Panc1 (cell line): ENCODE measurements around the gene LY9. TPM values are rescaled to one million over a fixed set of nuclear protein-coding genes. Genes with fewer than 3 reads are reported as not detected.

ENCODE experiments used
- ATAC-seq: fragments of 200-7000 bp; cut with Tn5 transposase; 2 replicates; pipeline ENCODE4 v1.9.1; 2020; ENCODE audit warnings: mild to moderate bottlenecking, moderate library complexity
- BruUV-seq: library from RNA; stranded (reverse); fragments of 400-500 nt; replicated peaks from 2 replicates; lab custom pipeline; 2021; lab: Mats Ljungman, UMichigan
- CTCF ChIA-PET: fragments of 300-600 bp; sonication (Branson Sonifier 250); formaldehyde crosslinking; loops from one replicate; lab custom pipeline; 2022; ENCODE audit warnings: antibody characterized with exemption; lab: Charles Lee
- POLR2A ChIA-PET: fragments of 300-600 bp; sonication (Branson Sonifier 250); formaldehyde crosslinking; loops from one replicate; lab custom pipeline; 2022; ENCODE audit warnings: antibody characterized with exemption; lab: Charles Lee
- DNase-seq: peaks from one replicate; pipeline ENCODE4 v3.0.0-alpha.2; 2010; ENCODE audit warnings: low read depth, low spot score
- H3K27ac ChIP-seq: 2 replicates; pipeline ENCODE4 v1.5.1; 2011; ENCODE audit warnings: mild to moderate bottlenecking, low read length, inconsistent platforms
- H3K27me3 ChIP-seq: fragments of 200-500 bp; sonication (Bioruptor generic); 2 replicates; pipeline ENCODE4 v1.6.0; 2014; ENCODE audit warnings: low read length, inconsistent platforms; ENCODE audit not compliant: control insufficient read depth, insufficient read depth
- H3K36me3 ChIP-seq: fragments of 200-500 bp; sonication (Bioruptor generic); 2 replicates; pipeline ENCODE4 v1.5.1; 2014; ENCODE audit warnings: inconsistent platforms, mild to moderate bottlenecking, low read length, moderate library complexity; ENCODE audit not compliant: control insufficient read depth, insufficient read depth
- H3K4me1 ChIP-seq: 2 replicates; pipeline ENCODE4 v1.5.1; 2011; ENCODE audit warnings: inconsistent platforms, mild to moderate bottlenecking, low read length, moderate library complexity; ENCODE audit not compliant: control insufficient read depth, insufficient read depth
- H3K4me3 ChIP-seq, 2 experiments: 2 replicates each; pipeline ENCODE4 v1.5.1; 2011 to 2012; ENCODE audit warnings: low read depth in 2 of 2, low read length in 2 of 2, mild to moderate bottlenecking in 2 of 2, inconsistent platforms in 1 of 2, moderate library complexity in 1 of 2
- H3K9me3 ChIP-seq: fragments of 200-500 bp; sonication (Bioruptor generic); 2 replicates; pipeline ENCODE4 v1.5.1; 2014; ENCODE audit warnings: low read depth, mild to moderate bottlenecking, inconsistent platforms, low read length, moderate library complexity; ENCODE audit not compliant: control insufficient read depth, insufficient read depth
- POLR2AphosphoS5 ChIP-seq: IDR thresholded peaks from 2 replicates; pipeline ENCODE4 v1.6.1; 2012; ENCODE audit warnings: mild to moderate bottlenecking, low read depth, low read length, moderate library complexity
- REST ChIP-seq, 2 experiments: IDR thresholded peaks; 2 replicates each; pipeline ENCODE4 v1.6.1; 2011 to 2012; ENCODE audit warnings: low read depth in 2 of 2, control low read depth in 1 of 2, low read length in 1 of 2, mild to moderate bottlenecking in 1 of 2, moderate library complexity in 1 of 2; ENCODE audit not compliant: insufficient read depth in 1 of 2
- SIN3A ChIP-seq: IDR thresholded peaks from 2 replicates; pipeline ENCODE4 v1.6.1; 2012; ENCODE audit warnings: low read depth, mild to moderate bottlenecking, low read length, moderate library complexity, borderline replicate concordance; ENCODE audit not compliant: insufficient read depth
- TCF7L2 ChIP-seq: IDR thresholded peaks from 2 replicates; pipeline ENCODE4 v1.6.1; 2011; ENCODE audit warnings: mild to moderate bottlenecking, low read depth, low read length, inconsistent platforms
- in situ Hi-C: cut with HindIII; loops from 2 replicates; pipeline ENCODE4 v1.10.0; 2016; ENCODE audit warnings: low sequenced_read_pairs, low pct_unique_long_range_greater_than_20kb
- intact Hi-C: fragments of 100-400 bp; cut with micrococcal nuclease; formaldehyde crosslinking; loops from one replicate; pipeline ENCODE4 v1.10.0; 2022; ENCODE audit not compliant: unreplicated experiment
- total RNA-seq: library from RNA; stranded (reverse); gene quantifications from one replicate; pipeline ENCODE4 v1.2.1, GENCODE V29; 2021; ENCODE audit not compliant: unreplicated experiment
- TF ChIP-seq, protein P1 (sequence below): fragments of 450-650 bp; IDR thresholded peaks from 2 replicates; pipeline ENCODE4 v1.5.1; 2017; ENCODE audit warnings: mild to moderate bottlenecking

The LY9 gene
- total RNA-seq, 1 experiment from 2014 or later: 0.10 TPM

DNA sequence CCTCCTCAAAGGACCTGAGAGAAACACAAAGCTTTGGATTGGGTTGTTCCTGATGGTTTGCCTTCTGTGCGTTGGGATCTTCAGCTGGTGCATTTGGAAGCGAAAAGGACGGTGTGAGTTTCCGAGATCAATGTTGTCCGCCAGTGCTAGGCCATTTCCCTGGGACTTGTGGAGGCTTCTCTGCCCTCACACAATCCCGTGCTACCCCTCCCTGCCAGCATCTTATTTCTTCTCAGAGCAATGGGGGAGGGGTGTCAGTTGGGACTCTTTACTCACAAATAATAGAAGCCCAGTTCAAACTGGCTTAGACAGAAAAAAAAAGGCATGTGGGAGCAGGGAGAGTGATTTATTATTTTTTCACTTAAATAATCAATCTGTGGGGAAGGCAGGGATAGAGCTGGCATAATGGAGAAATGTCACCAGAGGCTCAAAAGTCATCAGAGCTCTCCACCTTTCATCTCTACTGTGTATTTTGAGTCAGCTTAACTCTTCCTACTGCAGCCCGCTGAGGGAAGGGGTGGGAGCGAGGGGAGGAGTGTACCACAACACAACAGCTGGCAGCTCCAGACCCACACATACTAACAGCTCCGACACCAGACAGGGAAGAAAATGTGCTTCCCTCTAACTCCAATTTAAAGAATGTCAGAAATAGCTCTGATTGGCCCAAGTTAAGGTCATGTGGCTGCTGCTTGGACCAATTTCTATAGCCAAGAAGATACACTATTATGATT lies 22.4 kb downstream of the LY9 start:
- CTCF ChIA-PET: interaction anchor here (0.5 kb wide), 1 partner anchor 125 kb away, joined by 8 read pairs; no protein-coding TSS in a partner anchor
- H3K27ac ChIP-seq: no peak overlapping the region
- no peaks in the 10 kb centered on the region for H3K9me3 ChIP-seq
- ATAC-seq (no peak), DNase-seq (no peak)
- peaks cover 4% of the 10 kb centered on the region; the same call in 1 of the 2 replicates for H3K27me3 ChIP-seq
- BruUV-seq: no TSS peak
- no peak overlapping the region for H3K4me3 ChIP-seq
- H3K36me3 ChIP-seq: no peaks in the 10 kb centered on the region
- no peaks in the 10 kb centered on the region for H3K4me1 ChIP-seq
- TF ChIP-seq TCF7L2 (no peak), SIN3A (no peak), POLR2AphosphoS5 (no peak), REST (IDR thresholded peaks at IDR 0.05; ENCODE audit: insufficient read depth in 1 of 2, low read depth in 2 of 2, low read length in 1 of 2) (no peak)
- TF ChIP-seq, protein P1, sequence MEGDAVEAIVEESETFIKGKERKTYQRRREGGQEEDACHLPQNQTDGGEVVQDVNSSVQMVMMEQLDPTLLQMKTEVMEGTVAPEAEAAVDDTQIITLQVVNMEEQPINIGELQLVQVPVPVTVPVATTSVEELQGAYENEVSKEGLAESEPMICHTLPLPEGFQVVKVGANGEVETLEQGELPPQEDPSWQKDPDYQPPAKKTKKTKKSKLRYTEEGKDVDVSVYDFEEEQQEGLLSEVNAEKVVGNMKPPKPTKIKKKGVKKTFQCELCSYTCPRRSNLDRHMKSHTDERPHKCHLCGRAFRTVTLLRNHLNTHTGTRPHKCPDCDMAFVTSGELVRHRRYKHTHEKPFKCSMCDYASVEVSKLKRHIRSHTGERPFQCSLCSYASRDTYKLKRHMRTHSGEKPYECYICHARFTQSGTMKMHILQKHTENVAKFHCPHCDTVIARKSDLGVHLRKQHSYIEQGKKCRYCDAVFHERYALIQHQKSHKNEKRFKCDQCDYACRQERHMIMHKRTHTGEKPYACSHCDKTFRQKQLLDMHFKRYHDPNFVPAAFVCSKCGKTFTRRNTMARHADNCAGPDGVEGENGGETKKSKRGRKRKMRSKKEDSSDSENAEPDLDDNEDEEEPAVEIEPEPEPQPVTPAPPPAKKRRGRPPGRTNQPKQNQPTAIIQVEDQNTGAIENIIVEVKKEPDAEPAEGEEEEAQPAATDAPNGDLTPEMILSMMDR: no peak
- in situ Hi-C loops: no loop called here
- POLR2A ChIA-PET: no interaction called here
- intact Hi-C loops: no loop called here

GRCh38 chr1:160819186-160819585 lies 23.2 kb downstream of the LY9 start:
- CTCF ChIA-PET: interaction anchor here (0.5 kb wide), 1 partner anchor 124 kb away, joined by 8 read pairs; no protein-coding TSS in a partner anchor
- H3K4me1 ChIP-seq: no peaks in the 10 kb centered on the region
- H3K9me3 ChIP-seq: no peaks in the 10 kb centered on the region
- no peaks in the 10 kb centered on the region for H3K36me3 ChIP-seq
- ATAC-seq (no peak), DNase-seq (no peak)
- TF ChIP-seq SIN3A: no peak
- no peak for TF ChIP-seq TCF7L2
- TF ChIP-seq REST (IDR thresholded peaks at IDR 0.05; ENCODE audit: insufficient read depth in 1 of 2, low read depth in 2 of 2, low read length in 1 of 2): no peak
- TF ChIP-seq, protein P1: no peak
- no peak for TF ChIP-seq POLR2AphosphoS5
- in situ Hi-C loops (no loop called here), intact Hi-C loops (no loop called here)
- no TSS peak for BruUV-seq
- POLR2A ChIA-PET: no interaction called here
- H3K27me3 ChIP-seq: peaks cover 4% of the 10 kb centered on the region; the same call in 1 of the 2 replicates
- no peak overlapping the region for H3K27ac ChIP-seq
- H3K4me3 ChIP-seq: no peak overlapping the region
